ENCODE results near the gene BMX. TPM values are rescaled to one million over a fixed set of nuclear protein-coding genes. Genes with fewer than 3 reads are reported as not detected.

The BMX gene
- not detected in 2 replicates for total RNA-seq

DNA sequence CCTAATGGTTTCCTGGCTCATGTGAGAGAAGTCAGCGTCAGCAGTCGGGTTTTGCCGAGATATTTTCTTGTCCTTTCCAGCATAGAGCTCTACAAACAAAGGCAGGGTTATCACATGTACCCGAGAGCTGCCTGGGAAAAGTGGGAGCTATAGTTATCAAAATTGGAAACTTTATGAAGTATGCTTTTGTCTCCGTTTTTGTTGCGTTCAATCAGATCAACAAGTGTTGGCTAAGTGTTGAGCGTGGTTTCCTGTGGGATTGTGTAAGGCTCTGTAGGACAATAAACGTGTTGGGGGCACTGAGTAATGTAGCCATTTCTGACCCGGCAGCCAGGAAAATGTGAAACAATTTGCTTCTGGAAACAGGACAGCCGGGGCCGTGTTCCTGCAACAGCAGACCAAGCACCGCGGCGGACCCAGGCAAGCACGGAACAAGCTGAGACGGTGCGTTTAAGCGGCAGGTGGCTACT lies at the start of gene BMX:
BMX (plus strand) TSS at position 311 of the 470 bp plus-strand sequence. CDS start 7,547 bp downstream, outside the sequence.
- intact Hi-C loops (cut with micrococcal nuclease), result no loop called here

DNA sequence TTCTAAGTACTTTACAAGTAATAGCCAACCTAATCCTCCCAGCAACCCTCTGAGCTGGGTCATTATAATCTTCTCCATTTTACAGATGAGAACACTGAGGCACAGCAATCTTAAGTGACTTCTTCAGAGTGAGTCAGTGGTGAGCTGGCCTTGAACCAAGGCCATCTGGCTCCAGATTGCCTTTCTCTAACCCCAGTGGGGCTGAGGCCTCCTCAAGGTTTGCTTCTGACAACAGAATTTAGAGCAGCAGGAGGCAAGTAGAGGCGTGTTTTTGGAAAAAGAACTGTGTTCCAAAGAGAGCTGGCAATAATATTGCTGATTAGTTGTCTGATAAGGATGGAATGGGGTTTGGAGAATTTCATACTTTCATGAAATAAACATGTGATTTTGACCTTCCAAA lies 48.7 kb upstream of the BMX start:
- intact Hi-C loops (cut with micrococcal nuclease), result no loop called here

DNA sequence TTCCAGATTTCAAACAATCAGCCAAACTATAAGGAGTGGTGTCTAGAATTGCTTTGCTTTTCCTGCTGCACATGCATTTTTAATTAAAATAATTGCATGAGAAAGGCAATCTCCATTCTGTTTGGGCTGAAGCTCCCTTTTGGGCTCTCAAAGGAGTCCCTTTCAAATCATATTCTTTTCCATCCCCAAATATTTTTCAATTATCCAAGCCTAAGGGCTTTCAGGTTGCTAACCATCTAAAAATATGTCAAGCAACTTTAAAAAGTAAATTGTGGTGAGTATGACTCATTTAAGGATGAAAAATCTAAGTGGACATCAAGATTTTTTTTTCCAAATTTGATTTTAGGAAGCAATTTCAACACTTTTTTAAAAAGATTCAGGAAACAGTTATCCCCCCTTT lies 35.9 kb upstream of the BMX start:
- intact Hi-C loops (cut with micrococcal nuclease), result loop anchor here (5.0 to 10.0 kb wide), 2 partner anchors 162 to 1430 kb away; no protein-coding TSS in a partner anchor

DNA sequence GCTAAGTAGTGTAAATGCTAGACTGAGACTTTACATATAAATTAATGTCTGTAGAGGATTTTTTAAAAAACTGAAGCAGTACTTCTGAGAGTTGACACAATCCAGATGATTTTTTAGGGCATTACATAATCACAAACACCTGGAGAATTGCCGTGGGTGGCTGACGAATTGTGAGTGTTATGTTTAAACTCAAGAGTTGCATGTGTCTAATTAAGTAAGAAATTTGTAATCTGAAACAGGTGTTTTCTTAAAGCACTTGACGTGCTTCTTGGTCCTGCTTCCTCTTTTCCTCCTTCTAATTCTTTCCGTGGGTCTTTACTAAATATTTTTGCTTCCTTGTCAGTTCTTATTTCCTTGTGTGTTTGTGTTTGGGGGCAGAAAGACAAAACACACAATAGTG lies 35.3 kb upstream of the BMX start:
- intact Hi-C loops (cut with micrococcal nuclease), result loop anchor here (5.0 to 10.0 kb wide), 2 partner anchors 163 to 1431 kb away; no protein-coding TSS in a partner anchor

DNA sequence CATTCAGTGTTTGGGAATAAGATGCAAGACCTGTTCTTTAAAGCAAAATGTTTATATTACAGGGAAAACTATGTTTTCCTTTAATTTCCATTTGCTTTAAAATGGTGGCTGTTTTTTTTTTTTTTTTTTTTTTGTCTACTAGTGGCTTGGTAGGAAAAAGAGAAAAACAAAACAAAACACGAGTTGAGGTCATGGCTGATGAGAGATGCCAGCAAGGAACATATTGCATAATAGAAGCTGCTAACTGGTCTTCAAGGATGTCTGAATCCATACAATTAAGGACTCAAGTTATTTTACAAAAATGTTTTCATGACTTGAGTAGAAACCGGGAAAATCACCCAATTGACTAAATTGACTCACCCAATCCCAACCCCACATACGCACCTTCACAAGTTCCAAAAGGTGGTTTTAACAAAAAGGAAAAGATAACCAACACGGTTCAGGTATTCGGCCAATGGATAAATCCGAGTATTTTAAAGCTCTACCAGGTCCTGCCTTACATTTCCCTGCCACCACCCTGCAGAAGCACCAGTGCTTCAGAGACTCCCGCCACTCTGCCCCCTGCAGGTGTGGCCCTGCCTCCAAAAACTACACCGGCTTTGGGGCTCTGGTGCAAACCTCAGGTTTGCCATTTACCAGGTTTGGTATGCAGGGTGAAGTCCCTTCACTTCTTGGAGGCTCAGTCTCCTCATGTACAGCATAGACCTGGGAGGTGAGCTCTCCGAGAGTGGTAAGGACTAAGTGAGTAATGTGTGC lies 34.5 kb upstream of the BMX start:
- intact Hi-C loops (cut with micrococcal nuclease), result loop anchor here (5.0 to 10.0 kb wide), 2 partner anchors 164 to 1431 kb away; no protein-coding TSS in a partner anchor

DNA sequence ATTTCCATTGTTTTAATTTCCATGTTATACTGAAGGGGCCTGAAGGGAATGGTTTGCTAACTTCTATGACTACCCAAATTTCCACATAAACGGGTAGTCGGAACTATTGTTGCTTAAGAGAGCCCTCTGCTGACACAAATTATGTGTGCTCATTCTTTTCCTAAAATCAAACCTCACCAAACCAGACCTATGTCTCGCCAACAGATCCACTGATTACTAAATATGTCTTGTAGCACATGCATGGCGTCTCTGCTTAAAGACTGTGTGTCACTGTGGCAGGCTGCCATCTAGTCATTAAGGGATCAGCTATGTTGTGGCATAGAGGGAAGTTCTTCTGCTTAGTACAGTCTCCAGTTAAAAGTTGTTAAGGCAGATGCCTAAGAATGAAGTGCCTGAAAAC lies 32.6 kb upstream of the BMX start:
- intact Hi-C loops (cut with micrococcal nuclease), result loop anchor here (1.0 to 10.0 kb wide), 3 partner anchors 119 to 1433 kb away; no protein-coding TSS in a partner anchor

DNA sequence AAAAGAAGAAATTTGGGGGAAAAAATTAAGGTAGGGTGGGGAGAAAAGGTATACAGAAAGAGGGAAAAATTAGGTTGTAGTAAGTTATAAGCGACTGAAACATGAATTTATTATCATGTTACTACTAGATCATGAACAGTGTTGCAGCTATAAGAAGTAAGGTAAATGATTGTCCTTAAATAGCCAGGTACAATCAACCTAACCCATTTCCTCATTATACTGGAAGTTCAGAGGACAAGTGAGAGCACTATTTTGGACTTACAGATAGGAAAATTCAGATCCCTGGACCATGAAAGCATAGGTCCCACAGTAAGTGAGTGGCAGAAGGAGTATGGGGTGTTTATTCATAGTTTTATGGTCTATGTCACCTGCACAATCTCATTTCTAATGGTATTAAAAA lies 31.0 kb upstream of the BMX start:
- intact Hi-C loops (cut with micrococcal nuclease), result loop anchor here (5.0 to 10.0 kb wide), 2 partner anchors 167 to 1435 kb away; no protein-coding TSS in a partner anchor

DNA sequence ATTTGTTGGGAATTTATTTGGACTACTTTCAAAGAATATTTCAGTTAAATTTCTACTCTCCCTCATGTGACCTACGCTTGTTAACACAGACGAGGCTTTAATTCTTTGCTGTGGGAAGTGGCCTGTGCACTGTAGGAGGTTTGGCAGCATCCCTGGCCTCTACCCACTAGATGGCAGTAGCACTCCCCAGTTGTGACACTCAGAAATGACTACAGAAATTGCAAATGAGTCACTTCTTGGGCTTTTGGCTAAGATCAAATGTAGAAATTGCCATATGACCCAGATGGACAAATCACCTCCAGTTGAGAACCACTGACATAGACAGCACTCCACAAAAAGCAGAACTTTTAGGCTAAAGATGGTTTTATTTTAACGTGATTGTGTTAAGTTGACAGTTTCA lies 29.6 kb upstream of the BMX start:
- intact Hi-C loops (cut with micrococcal nuclease), result loop anchor here (1.0 kb wide), 1 partner anchor 94 kb away; no protein-coding TSS in a partner anchor

DNA sequence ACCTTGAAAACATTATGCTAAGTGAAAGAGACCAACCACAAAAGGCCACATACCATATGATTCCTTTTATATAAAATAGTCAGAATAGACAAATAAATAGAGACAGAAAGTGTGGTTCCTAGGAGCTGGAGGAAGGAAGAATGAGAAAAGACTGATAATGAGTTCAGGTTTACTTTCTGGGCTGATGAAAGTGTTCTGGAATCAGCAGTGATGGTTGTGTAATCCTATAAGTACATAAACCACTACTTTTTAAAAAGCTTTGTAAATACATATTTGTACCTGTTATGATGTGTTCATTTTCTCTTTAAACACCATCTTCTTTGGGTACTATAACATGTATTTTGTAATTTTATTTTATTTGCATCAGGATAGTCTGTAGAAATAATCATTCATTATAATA lies 28.1 kb upstream of the BMX start:
- intact Hi-C loops (cut with micrococcal nuclease), result no loop called here

DNA sequence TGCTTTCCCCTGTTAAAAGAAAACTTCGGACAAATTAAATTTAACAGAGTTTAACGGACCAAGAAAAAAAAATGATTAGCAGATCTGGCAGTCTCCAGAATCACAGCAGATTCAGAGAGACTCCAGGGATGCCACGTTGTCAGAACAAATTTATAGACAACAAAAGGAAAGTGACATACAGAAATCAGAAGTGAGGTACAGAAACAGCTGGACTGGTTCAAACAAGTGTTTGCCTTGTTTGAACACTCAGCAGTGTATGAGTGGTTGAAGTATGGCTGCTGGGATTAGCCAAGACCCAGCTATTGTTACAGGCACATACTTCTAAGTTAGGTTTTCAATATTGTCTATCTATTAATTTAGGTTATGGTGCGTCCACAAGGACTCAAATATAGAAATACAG lies 26.6 kb upstream of the BMX start:
- intact Hi-C loops (cut with micrococcal nuclease), result no loop called here

DNA sequence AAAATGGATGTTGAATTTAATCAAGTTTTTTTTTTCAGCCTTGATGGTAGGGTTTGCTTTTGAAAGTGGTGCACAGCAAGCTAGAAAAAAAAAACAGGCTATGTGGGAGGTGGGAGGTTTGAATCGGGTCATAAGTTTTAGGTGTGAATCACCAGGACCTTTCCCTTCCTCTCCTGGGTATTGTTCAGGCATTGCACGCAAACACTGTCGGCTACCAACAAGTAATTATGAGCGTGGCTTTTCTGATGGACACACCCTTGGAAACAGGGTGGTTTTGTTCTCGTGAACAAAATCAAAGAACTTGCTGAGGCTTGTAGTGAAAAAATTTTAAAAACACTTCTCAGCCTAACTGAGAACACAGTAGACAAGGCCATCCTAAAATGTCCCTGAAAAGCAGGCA lies 25.6 kb upstream of the BMX start:
- intact Hi-C loops (cut with micrococcal nuclease), result no loop called here

DNA sequence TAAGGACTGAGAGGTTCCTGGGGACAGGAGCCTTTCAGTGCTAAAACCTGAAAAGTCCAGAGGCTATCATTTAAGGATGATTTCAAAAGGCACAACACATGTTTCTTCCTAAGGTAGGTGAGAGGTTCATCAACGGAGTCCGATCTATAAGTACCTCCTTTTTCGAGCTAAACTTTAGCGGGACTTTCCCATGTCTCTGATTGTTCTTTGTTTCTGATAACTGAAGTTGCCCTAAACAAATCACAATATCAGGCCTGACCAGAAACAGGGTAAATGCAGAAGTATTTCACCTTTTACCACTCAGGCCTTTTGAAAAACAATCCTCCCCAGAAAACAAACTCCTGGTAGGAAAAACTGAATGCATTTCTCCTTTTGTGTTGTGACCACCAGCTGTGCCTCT lies 25.1 kb upstream of the BMX start:
- intact Hi-C loops (cut with micrococcal nuclease), result no loop called here

DNA sequence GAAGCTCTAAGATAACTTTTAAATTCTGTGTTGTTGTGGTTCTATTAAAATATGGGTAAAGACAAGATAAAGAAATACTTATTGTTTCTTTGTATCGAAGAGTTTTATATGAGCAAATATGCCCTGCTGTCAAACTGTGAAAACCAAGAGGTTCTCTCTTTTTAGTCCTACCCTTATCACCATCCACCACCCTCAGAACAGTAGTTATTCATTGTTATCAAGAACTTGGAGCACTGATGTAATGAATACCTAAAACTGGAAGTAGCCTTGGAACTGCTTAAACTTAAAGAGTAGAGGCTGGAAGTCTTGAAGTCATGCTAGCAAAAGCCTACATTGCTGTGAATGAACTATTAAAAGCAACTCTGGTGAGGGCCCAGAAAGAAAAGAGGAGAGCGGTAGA lies 16.7 kb upstream of the BMX start:
- intact Hi-C loops (cut with micrococcal nuclease), result no loop called here

DNA sequence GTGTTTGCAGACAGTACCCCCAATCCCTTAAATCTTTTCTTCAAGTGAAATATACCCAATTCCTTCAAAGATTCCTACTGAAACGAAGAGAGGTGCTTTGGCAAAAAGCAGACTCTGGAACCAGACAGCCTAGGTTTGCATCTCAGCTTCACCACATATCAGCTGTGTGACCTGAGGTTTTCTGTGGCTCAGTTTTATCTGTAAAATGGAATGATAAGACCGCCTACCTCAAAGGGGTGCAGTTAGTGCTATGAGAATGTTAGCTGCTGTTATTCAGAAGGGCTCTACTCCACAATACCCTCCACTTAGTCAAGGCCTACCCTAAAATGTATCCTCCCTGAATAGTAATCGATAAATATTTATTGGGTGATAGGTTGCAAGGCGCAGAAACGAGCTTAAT lies 8.1 kb upstream of the BMX start:
- intact Hi-C loops (cut with micrococcal nuclease), result loop anchor here (10.0 kb wide), 3 partner anchors 152 to 1202 kb away; no protein-coding TSS in a partner anchor

DNA sequence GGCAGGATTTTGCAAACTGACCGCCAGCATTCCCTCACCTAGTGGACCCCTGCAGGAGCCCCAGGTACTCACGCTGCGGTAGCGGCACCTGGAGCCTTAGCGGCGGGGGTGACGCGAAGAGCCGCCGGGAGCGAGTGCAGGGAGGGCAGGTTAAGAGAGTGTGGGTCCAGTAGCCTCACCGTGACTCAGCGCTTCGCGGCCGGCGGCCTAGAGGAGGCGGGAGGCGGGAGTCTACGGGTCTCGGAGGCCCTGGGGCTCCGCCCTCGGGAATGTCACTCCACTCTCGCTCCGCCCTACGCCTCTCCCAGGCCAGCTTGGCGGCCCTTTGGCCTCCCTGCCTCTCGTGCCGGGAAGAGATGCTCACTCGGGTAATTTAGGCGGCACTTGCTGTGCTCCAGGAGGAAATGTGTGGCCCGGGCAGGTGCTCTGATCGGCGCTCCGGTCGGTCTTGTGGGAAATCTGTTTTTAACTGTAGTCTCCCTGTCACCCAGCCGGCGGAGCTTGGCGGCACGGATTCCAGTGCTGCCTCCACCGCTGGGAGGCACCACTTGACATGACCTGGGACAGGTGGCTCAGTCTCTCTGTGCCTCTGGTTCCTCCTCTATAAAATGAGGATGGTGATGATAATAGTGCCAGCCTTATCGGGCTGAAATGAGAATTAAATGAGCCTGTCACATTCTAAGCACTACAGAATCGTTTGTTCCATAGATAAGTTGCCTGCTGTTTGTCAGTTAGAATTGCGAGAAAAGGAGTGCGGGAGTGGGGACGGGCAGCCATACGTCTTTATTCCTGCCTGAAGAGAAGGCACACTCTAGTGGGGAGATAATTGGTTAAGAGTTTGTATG lies 7.3 kb upstream of the BMX start, which contains the start of gene PIR:
PIR (minus strand) TSS at position 216 of the 845 bp plus-strand sequence. CDS start 2,076 bp downstream, outside the sequence.
- intact Hi-C loops (cut with micrococcal nuclease), result loop anchor here (10.0 kb wide), 3 partner anchors 151 to 1201 kb away; no protein-coding TSS in a partner anchor

DNA sequence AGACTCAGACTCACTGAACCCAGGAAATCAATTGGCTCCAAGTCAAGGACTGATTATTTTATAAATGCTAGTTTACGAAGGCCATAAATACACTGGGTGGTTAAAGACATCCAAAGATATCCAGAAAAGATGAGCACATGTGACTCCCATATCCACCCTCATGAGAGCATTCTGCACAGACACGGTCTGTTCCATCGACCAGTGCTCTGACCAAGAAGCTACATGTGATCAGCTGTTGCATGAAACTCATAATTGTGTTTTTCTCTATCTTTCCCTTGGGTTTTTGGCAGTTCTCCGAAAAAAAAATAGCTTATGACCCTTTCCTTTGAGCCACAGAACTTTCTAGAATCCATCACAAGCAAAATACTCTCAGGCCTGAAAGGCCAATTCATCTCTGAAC lies 4.8 kb upstream of the BMX start:
- intact Hi-C loops (cut with micrococcal nuclease), result loop anchor here (10.0 kb wide), 3 partner anchors 149 to 1199 kb away; no protein-coding TSS in a partner anchor

DNA sequence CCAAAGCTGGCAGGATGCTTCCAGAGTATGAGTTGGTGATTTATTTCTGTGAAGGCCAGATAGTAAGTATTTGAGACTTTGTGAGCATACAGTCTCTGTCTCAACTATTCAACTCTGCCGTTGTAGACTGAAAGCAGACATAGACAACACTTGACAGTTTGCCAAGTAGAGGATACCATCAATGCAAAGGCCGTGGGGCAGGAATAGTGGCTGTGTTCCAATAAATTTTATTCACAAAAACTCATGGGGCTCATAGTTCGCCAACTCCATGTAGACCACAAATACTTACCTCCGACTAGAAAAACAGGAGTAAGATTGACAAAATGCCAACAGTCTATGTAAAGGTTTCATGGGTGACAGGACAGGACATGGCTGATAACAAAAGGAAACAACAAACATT lies 3.8 kb upstream of the BMX start:
- intact Hi-C loops (cut with micrococcal nuclease), result loop anchor here (10.0 kb wide), 3 partner anchors 148 to 1198 kb away; no protein-coding TSS in a partner anchor

DNA sequence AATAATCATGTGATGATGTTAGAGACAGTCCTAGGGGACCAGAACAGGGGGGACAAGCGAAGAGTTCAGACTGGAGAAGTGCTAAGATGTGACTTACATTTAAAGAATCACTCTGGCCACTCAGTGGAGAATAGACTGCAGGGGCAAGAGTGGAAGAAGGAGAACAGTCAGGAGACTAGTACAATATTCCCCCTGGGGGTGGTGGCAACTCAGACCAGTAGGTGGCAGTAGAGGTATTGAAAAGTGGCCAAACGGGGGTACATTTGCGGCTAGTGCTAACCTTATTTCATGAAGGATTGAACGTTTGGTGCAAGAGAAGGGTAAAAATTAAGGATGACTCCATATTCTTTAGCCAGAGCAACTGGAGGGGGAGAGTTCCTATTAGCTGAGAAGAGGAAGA lies 2.7 kb upstream of the BMX start:
- intact Hi-C loops (cut with micrococcal nuclease), result loop anchor here (2.0 to 10.0 kb wide), 4 partner anchors 67 to 1197 kb away; no protein-coding TSS in a partner anchor

DNA sequence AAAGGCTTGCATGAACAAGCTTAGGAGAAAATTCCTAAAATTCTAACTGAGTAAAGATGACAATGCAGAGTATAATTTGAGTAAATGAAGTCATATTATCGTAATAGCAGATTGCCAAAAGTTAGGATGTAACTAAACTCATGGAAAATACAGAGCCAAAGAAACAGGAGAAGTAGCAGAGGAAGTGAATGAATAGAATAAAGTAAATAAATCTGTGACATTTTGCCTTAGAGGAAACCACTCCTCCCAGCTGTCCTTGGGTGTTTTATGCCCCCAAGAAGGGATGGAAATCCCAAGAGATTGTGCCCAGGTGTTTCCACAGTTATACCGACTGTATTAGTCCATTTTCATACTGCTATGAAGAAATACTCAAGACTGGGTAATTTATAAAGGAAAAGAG lies 1.9 kb upstream of the BMX start:
- intact Hi-C loops (cut with micrococcal nuclease), result loop anchor here (2.0 to 10.0 kb wide), 4 partner anchors 66 to 1196 kb away; no protein-coding TSS in a partner anchor

DNA sequence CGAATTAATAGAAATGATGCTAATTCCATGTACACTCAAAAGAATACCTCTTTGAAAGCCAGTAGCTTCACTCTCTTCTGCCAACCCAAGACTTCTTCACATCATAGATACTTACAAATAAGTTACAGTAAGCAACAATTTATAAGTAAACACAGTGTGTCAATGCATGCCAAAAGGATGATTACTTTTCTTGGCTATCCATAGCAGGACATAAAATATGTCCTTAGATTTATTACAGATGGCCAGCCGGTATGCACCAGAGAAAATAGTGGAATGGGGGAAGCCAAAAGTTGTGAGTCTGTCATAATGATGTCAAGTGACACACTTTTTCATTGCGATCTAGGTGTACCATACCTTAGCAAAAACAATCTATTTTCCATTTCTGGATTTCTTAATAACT lies 631 bp upstream of the BMX start:
- intact Hi-C loops (cut with micrococcal nuclease), result loop anchor here (2.0 to 10.0 kb wide), 4 partner anchors 65 to 1195 kb away; no protein-coding TSS in a partner anchor

DNA sequence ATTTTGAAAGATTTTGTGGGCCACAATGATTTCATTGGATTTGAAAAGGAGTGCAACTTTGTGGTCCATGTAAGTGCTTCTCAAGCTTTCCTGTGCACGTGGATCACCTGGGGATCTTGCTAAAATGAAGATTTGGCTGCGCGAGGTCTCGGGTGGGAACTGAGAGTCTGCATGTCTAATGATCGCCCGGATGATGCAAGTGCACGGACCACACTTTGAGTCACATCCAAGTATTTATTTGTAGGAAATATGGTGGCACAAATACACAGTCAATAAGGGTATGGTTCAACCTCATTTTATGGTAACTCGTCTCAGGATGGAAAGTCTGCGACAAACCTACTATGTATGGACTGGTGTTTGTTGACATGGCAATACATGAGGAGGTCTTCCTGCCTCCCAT lies 899 bp downstream of the BMX start:
- intact Hi-C loops (cut with micrococcal nuclease), result no loop called here
